PC-3 (cell line): Measurements from ENCODE around the gene CIC.

Source experiments
- EZH2phosphoT487 ChIP-seq: fragments of 300-600 bp; sonication (generic); IDR thresholded peaks from 2 replicates; pipeline ENCODE4 v1.6.1; 2018; ENCODE audit warnings: mild to moderate bottlenecking, antibody characterized with exemption, low read length, borderline replicate concordance
- TF ChIP-seq, protein P1 (sequence below): fragments of 300-600 bp; sonication (generic); conservative IDR thresholded peaks from 2 replicates; pipeline ENCODE4 v1.5.1; 2017; ENCODE audit warnings: antibody characterized with exemption, low read depth, mild to moderate bottlenecking, low read length

- TF ChIP-seq, protein P1, sequence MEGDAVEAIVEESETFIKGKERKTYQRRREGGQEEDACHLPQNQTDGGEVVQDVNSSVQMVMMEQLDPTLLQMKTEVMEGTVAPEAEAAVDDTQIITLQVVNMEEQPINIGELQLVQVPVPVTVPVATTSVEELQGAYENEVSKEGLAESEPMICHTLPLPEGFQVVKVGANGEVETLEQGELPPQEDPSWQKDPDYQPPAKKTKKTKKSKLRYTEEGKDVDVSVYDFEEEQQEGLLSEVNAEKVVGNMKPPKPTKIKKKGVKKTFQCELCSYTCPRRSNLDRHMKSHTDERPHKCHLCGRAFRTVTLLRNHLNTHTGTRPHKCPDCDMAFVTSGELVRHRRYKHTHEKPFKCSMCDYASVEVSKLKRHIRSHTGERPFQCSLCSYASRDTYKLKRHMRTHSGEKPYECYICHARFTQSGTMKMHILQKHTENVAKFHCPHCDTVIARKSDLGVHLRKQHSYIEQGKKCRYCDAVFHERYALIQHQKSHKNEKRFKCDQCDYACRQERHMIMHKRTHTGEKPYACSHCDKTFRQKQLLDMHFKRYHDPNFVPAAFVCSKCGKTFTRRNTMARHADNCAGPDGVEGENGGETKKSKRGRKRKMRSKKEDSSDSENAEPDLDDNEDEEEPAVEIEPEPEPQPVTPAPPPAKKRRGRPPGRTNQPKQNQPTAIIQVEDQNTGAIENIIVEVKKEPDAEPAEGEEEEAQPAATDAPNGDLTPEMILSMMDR, result no peak
- no peak for TF ChIP-seq EZH2phosphoT487
Observed at GRCh38 chr19:42283188-42284065, 14.4 kb downstream of the CIC start.
